Astrocyte of the spinal cord (primary cell): ENCODE results near the gene RHOA.

Experiments used
- DNase-seq: peaks from one replicate; pipeline ENCODE4 v3.0.0; 2011; ENCODE audit warnings: low read depth, low spot score
- H3K4me3 ChIP-seq: 2 replicates; pipeline ENCODE4 v1.5.1; 2011; ENCODE audit warnings: low read depth, mild to moderate bottlenecking, low read length, moderate library complexity
- in situ Hi-C: cut with HindIII; loops from 2 replicates; pipeline ENCODE4 v1.10.0; 2017; ENCODE audit warnings: low sequenced_read_pairs
- TF ChIP-seq, protein P1 (sequence below): IDR thresholded peaks from 2 replicates; pipeline ENCODE4 v1.5.1; 2012; ENCODE audit warnings: low read depth, mild to moderate bottlenecking, low read length, inconsistent platforms

RHOA gene

DNA sequence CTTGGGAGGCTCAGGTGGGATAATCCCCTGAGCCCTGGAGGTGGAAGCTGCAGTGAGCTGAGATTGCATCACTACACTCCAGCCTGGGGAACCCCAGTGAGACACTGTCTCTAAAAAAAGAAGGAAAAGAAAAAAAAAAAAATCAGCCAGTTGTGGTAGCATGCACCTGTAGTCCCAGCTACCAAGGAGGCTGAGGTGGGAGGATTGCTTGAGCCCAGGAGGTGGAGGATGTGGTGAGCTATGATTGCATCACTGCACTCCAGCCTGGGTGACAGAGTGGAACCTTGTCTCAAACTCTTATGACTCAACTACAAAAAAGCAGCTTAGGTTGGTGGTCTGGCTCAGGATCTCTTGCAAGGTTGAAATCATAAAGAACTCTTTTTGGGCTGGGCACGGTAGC, 34.3 kb downstream of the RHOA start:
- in situ Hi-C loops: no loop called here
- H3K4me3 ChIP-seq: no peak overlapping the region
- DNase-seq: peak; percentile 59
- TF ChIP-seq, protein P1, sequence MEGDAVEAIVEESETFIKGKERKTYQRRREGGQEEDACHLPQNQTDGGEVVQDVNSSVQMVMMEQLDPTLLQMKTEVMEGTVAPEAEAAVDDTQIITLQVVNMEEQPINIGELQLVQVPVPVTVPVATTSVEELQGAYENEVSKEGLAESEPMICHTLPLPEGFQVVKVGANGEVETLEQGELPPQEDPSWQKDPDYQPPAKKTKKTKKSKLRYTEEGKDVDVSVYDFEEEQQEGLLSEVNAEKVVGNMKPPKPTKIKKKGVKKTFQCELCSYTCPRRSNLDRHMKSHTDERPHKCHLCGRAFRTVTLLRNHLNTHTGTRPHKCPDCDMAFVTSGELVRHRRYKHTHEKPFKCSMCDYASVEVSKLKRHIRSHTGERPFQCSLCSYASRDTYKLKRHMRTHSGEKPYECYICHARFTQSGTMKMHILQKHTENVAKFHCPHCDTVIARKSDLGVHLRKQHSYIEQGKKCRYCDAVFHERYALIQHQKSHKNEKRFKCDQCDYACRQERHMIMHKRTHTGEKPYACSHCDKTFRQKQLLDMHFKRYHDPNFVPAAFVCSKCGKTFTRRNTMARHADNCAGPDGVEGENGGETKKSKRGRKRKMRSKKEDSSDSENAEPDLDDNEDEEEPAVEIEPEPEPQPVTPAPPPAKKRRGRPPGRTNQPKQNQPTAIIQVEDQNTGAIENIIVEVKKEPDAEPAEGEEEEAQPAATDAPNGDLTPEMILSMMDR: no peak

DNA sequence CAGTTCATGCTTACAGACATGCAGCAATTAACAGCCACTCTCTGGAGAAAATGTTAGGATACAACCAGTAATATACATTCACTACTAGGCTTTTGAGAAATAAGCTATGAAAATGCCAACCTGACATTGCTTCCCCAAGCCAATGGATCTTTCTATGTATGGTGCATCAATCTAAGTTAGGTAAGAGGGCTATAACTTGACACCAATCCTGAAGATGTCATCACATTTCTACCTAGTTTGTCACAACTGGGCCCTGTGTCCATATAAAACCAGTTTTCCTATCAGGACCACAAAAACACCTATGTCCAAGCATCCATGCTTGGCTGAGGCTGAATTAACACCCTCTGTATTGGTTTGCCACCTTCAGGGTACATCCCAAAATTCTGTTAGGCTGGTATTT, 39.8 kb downstream of the RHOA start:
- DNase-seq: no peak
- in situ Hi-C loops: no loop called here
- TF ChIP-seq, protein P1: no peak
- no peak overlapping the region for H3K4me3 ChIP-seq

DNA sequence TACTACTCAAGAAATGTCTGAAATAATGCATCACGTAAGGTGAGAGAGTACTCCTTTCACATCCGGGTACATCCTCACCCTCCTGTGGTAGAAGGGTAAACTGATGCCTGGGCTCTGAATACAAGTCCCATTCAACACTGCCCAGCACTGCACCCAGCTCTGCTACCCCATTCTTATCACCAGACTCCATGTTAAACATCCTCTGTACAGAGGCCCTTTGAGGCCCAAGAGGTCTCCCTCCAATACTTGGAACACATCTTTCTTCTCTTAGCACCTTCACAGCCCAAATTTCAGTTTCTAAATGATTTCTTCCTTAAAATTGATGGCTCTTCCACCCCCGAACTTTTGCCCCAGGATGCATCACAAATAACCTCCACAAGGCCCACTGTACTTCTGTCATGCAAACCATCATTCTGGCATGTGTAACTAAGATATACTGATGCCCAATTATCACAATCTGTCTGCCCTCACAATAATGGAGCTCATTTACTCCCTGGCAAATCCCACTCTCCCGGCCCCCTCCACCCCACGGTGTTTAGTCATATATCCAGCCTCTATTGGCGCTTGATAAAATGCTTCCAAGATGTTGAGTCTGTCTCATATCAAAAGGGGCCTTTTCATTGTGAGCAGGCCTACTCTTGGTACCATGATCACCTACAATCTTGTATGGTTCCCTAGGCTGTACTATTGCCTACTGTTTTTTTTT, 41.0 kb downstream of the RHOA start:
- TF ChIP-seq, protein P1: no peak
- in situ Hi-C loops: no loop called here
- H3K4me3 ChIP-seq: no peak overlapping the region
- DNase-seq: no peak

DNA sequence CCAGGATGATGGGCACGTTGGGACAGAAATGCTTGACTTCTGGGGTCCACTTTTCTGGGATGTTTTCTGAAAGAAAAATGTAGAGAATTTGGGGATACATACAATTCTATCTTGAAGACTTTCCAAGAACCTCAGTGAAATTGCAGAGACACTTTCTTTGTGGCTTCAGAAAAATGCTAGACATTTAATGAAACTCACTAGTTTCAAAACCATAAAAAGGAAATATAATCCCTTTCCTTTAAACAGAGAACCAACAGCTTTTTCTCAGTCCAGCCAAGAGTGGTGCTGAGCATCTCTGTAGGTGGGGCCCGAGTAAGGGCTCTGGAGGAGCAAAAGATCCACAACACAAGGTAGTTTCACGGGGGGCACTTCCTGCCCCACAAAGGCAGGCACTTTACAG, 49.2 kb downstream of the RHOA start:
- DNase-seq: peak; percentile 35
- TF ChIP-seq, protein P1: no peak
- no peak overlapping the region for H3K4me3 ChIP-seq
- in situ Hi-C loops: no loop called here

DNA sequence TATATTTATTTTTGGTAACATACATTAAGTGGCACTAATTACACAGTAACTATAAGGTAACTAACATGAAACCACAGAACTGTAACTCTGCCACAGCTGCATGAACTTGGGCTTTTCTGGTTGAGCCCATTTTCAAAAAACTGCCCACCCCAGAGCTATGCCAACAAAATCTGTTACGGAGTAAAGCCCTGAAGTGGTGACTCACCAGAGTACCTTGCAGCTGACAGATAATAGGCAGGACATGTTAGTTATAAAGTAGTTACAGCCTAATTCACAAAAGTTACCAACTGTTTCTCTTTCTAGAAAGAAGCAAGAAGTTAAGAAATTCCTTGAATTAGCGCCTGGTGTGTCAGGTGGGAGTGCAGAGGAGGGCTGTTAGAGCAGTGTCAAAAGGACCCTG, 52.2 kb downstream of the RHOA start:
- no peak overlapping the region for H3K4me3 ChIP-seq
- TF ChIP-seq, protein P1: no peak
- DNase-seq: peak; percentile 36
- in situ Hi-C loops: no loop called here

DNA sequence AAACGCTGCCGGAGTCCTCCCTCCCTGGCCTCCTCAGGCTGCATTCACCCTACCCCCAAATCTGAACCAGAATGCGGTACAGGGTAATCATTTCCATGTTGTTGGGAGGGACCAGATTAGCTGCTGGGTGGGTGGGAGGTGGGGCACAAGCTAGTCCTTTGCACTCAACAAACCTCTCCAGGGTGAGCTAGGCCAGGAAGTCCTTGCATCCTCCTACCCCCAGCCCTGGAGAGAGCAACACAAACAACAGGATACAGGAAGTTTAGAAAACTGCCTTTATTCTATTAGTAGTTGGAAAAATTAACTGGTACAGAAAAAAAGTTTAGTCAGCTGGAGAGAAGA, 52.9 kb downstream of the RHOA start:
- H3K4me3 ChIP-seq: peak overlapping the region; percentile 59
- in situ Hi-C loops: no loop called here
- TF ChIP-seq, protein P1: no peak
- no peak for DNase-seq
